Measurements from ENCODE around the gene TLCD1.

The TLCD1 gene

DNA sequence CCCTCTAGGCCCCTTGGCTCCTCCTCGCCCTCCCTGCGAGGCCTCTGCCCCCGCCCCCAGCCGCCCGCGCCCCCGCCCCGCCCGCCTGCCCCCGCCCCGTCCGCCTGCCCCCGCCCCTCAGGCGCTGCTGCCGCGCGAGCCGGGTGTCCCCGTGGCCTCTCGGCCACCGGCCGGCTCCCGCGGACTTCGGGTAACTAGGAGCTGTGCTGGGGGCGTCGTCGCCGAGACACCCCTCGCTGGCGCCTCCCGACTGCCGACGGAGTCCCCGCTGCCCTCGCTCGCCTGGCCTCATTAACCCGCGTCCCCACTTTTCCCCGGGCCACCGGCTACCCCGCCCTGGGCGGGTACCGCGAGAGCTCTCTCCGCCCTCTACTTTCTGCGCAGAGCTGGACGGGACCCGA is at the start of gene TLCD1:
TLCD1 (minus strand) TSS at position 8 of the 401 bp plus-strand sequence. CDS start 136 bp downstream, outside the sequence.
- peak; percentile 37 for DNase-seq

- no peak for DNase-seq
Observed at GRCh38 chr17:28774206-28774605, 48.2 kb upstream of the TLCD1 start.

DNA sequence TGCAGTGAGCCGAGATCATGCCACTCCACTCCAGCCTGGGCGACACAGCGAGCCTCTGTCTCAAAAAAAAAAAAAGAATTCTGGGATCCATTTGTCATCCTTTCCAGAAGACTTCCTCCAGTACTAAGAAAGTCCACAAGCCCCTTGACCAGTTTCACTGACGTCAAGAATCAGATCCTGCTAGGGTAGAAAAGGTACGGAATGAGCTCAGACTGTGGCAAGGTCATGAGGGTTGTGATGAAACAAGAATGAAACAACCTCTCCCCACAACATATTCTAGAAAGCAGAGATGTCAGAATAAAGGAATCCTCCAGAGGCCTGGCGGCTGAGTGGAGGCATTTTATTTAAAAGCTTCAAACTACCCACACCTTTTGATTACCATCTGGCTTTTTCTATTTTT is 47.7 kb upstream of the TLCD1 start:
- no peak for DNase-seq

GRCh38 chr17:28765038-28765437 is 39.0 kb upstream of the TLCD1 start:
- DNase-seq: no peak

GRCh38 chr17:28763804-28764266 is 37.8 kb upstream of the TLCD1 start:
- peak; percentile 57 for DNase-seq

- DNase-seq: no peak
Observed at GRCh38 chr17:28763137-28763799, 37.2 kb upstream of the TLCD1 start.

DNA sequence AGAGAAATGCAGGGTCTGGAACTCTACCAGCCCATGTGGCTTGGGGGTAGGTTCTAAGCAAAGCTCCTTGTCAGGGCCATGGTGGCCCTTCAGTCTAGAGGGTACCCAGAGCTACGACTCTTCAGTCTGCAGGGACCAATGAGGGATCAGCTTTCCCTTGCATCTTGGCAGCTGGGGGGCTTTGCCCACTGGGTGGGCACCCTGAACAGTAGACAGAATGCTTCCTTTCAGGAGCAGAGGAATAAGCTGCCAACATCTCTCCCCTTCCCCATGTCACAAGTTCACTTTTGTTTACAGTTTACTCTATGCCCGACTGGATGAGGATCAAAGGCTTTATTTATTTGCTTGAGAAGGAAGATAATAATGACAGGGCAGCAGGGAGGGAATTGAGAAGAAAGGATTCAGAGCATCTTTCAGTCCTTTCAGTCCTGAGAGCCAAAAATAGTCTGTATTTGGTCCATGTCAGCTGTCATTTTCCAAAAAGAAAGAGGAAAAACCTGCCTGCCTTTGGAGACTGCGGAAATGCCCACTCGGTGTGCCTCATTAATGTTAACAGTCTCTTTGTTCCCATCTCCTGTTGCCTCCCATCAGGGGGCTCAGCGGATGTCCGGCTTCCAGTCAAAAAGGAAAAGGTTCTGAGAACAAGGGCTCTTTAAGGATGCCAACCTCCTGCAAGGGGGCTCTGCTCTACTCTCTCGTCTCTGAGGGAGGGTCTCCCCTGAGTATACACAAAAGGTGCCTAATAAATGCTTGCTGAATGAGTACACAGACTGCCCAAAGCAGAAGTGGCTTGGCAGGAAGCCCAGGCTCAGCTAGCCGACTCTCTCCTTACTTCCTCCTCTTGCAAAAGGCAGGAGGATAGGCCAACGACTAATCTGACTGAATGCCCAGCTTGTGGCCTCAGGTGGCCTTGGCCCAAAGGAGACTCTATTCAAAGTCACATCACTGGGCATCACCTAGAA is 34.8 kb upstream of the TLCD1 start:
- peak; percentile 97 for DNase-seq

GRCh38 chr17:28759256-28759865 is 33.3 kb upstream of the TLCD1 start:
- no peak for DNase-seq

- DNase-seq: no peak
Observed at GRCh38 chr17:28758411-28759121, 32.5 kb upstream of the TLCD1 start.

DNA sequence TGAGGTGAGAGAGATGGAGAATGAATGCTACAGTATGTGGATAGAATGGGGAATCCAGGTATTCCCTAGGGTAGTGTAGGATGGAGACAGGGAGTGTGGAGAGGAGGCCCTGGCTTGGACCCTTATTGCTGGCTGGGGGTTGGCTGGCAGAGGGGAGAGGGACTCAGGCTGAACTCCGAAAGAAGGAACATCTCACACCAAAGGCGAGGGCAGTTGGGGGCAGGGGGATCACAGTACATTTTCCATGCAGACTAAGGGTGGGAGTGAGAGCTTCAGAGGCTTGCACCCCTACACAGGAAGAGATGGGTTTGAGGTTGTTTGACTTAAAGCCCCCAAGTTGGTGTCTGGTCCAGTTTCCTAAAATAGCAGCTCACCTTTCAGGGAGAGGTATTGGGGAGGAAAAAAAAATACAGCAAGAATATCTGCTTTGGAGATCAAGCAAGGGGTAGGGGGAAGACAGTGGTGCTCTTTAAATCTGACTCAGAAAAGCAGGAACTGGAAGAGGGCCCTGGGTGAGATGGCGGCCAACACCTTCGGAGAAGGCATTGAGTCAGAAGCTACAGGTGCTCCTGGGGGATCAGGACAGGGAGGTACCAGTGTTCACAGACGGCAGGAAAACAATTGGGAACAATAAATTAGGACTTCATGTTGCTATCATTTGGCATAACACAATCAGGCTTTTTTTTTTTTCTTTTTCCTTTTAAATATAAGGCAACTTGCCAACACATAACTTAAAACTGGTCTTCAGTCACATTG is 30.2 kb upstream of the TLCD1 start:
- no peak for DNase-seq

DNA sequence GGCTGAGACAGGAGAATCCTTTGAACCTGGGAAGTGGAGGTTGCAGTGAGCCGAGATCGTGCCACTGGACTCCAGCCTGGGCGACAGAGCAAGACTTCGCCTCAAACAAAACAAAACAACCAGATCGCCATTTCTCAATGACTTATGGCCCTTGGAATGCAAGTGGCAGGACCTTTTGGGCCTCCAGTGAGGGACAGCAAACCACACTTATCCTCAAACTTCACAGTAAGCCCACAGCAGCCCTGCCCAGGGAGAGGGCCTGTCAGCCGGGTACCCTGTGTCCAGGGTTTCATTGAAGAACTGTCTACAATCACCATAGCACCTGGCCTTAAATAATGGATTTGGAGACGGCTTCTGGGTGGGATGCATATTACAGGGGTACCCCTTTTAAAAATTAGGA is 29.5 kb upstream of the TLCD1 start:
- no peak for DNase-seq

DNA sequence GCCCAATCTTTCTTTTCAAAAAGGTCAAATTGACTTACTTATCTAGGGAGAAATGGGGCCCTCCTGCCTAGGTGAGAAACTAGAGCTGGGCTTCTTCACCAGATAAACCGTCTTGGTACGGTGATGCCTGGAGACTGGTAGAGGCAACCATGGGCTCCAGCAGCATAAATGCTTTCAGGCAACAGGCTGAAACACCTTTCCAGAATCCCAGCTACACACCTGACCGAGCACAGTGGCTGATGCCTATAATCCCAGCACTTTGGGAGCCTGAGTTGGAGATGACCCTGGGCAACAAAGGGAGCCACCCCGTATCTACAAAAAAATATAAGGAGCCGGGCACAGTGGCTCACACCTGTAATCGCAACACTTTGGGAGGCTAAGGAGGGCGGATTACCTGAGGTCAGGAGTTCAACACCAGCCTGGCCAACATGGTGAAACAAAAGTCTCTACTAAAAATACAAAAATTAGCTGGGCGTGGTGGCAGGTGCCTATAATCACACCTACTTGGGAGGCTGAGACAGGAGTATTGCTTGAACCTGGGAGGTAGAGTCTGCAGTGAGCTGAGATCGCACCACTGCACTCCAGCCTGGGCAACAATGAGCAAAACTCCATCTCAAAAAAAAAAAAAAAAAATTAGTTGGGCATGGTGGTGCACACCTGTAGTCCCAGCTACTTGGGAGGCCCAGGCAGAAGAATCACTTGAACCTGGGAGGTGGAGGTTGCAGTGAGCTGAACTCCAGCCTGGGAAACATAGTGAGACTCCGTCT is 25.8 kb upstream of the TLCD1 start:
- DNase-seq: no peak

- DNase-seq: peak; percentile 87
Observed at GRCh38 chr17:28750178-28751047, 24.4 kb upstream of the TLCD1 start.

- DNase-seq: no peak
Observed at GRCh38 chr17:28749516-28750177, 23.6 kb upstream of the TLCD1 start.

- no peak for DNase-seq
Observed at GRCh38 chr17:28748852-28749515, 23.0 kb upstream of the TLCD1 start.

GRCh38 chr17:28747801-28748750 is 22.0 kb upstream of the TLCD1 start:
- no peak for DNase-seq

GRCh38 chr17:28747051-28747691 is 21.1 kb upstream of the TLCD1 start:
- DNase-seq: no peak

Measured in DMS153 (cell line).